Neural cell (in vitro differentiated cells): ENCODE data around the gene UGT1A8. TPM values are rescaled to one million over a fixed set of nuclear protein-coding genes. Genes with fewer than 3 reads are reported as not detected.

Experiments
- H2AFZ ChIP-seq: fragments of 200-600, 300-800 bp; sonication (generic), shearing (Covaris generic); 2 replicates; pipeline ENCODE4 v1.6.0; 2014; ENCODE audit warnings: low read depth, mild to moderate bottlenecking, antibody characterized with exemption, low read length, moderate library complexity
- H3F3A ChIP-seq: fragments of 200-600 bp; shearing (Covaris generic); 2 replicates; pipeline ENCODE4 v1.6.1; 2016; ENCODE audit warnings: mild to moderate bottlenecking, moderate library complexity, mixed read lengths, antibody characterized with exemption, low read length; ENCODE audit not compliant: insufficient read depth, poor library complexity, severe bottlenecking
- H3K27ac ChIP-seq: fragments of 200-600, 300-800 bp; sonication (generic), shearing (Covaris generic); 2 replicates; pipeline ENCODE4 v1.5.1; 2014; ENCODE audit warnings: mild to moderate bottlenecking, low read length, moderate library complexity
- H3K27me3 ChIP-seq: fragments of 300-800, 200-600 bp; sonication (generic), shearing (Covaris generic); 2 replicates; pipeline ENCODE4 v1.6.0; 2014; ENCODE audit warnings: mild to moderate bottlenecking, low read depth, low read length, moderate library complexity; ENCODE audit not compliant: insufficient read depth
- H3K36me3 ChIP-seq: fragments of 300-800, 200-600 bp; sonication (generic), shearing (Covaris generic); 2 replicates; pipeline ENCODE4 v1.5.1; 2014; ENCODE audit warnings: mild to moderate bottlenecking, antibody characterized with exemption, low read length, moderate library complexity; ENCODE audit not compliant: insufficient read depth
- H3K4me2 ChIP-seq: fragments of 300-800, 200-600 bp; sonication (generic), shearing (Covaris generic); 2 replicates; pipeline ENCODE4 v1.6.0; 2014; ENCODE audit warnings: mild to moderate bottlenecking, low read length
- H3K4me3 ChIP-seq: fragments of 300-800, 200-600 bp; sonication (generic), shearing (Covaris generic); 2 replicates; pipeline ENCODE4 v1.5.1; 2014; ENCODE audit warnings: mild to moderate bottlenecking, low read length, moderate library complexity
- H3K79me2 ChIP-seq: fragments of 200-600 bp; shearing (Covaris generic); replicated peaks from 2 replicates; pipeline ENCODE4 v1.6.0; 2014; ENCODE audit warnings: mild to moderate bottlenecking, low read length, moderate library complexity; ENCODE audit not compliant: insufficient read depth
- H3K9ac ChIP-seq: fragments of 300-800, 200-600 bp; sonication (generic), shearing (Covaris generic); 2 replicates; pipeline ENCODE4 v1.6.1; 2016; ENCODE audit warnings: mild to moderate bottlenecking, low read length, mixed read lengths
- H3K9me2 ChIP-seq: fragments of 200-600 bp; shearing (Covaris generic); 2 replicates; pipeline ENCODE4 v1.6.1; 2016; ENCODE audit warnings: mild to moderate bottlenecking, low read length, mixed read lengths; ENCODE audit not compliant: insufficient read depth
- H3K9me3 ChIP-seq: fragments of 200-600, 300-800 bp; sonication (generic), shearing (Covaris generic); 2 replicates; pipeline ENCODE4 v1.6.1; 2016; ENCODE audit warnings: mild to moderate bottlenecking, mixed run types, low read length, moderate library complexity, mixed read lengths
- H4K20me1 ChIP-seq: fragments of 200-600 bp; shearing (Covaris generic); 2 replicates; pipeline ENCODE4 v1.6.1; 2016; ENCODE audit warnings: mild to moderate bottlenecking, mixed run types; ENCODE audit not compliant: insufficient read depth
- EP300 ChIP-seq: fragments of 450-650 bp; conservative IDR thresholded peaks from 2 replicates; pipeline ENCODE4 v1.6.1; 2014; ENCODE audit warnings: antibody characterized with exemption, mild to moderate bottlenecking, moderate library complexity; ENCODE audit not compliant: poor library complexity, severe bottlenecking
- EZH2 ChIP-seq: fragments of 200-600, 300-800 bp; shearing (Covaris generic), sonication (generic); IDR thresholded peaks from 2 replicates; pipeline ENCODE4 v1.6.1; 2014; ENCODE audit warnings: antibody characterized with exemption, low read length, borderline replicate concordance, mild to moderate bottlenecking; ENCODE audit not compliant: insufficient read depth, poor library complexity, severe bottlenecking
- MXI1 ChIP-seq: fragments of 450-650 bp; conservative IDR thresholded peaks from 2 replicates; pipeline ENCODE4 v1.6.1; 2014; ENCODE audit warnings: antibody characterized with exemption, mild to moderate bottlenecking; ENCODE audit not compliant: poor library complexity, severe bottlenecking
- POLR2AphosphoS5 ChIP-seq: IDR thresholded peaks from 2 replicates; pipeline ENCODE4 v1.6.1; 2012
- RAD21 ChIP-seq: fragments of 450-650 bp; conservative IDR thresholded peaks from 2 replicates; pipeline ENCODE4 v1.6.1; 2014; ENCODE audit warnings: antibody characterized with exemption, mild to moderate bottlenecking, moderate library complexity
- REST ChIP-seq: IDR thresholded peaks from 2 replicates; pipeline ENCODE4 v1.6.1; 2012; ENCODE audit warnings: borderline replicate concordance
- SMC3 ChIP-seq: fragments of 450-650 bp; conservative IDR thresholded peaks from 2 replicates; pipeline ENCODE4 v1.6.1; 2014; ENCODE audit warnings: antibody characterized with exemption, mild to moderate bottlenecking, moderate library complexity; ENCODE audit not compliant: poor library complexity
- TAF1 ChIP-seq: IDR thresholded peaks from 2 replicates; pipeline ENCODE4 v1.6.1; 2012; ENCODE audit warnings: low read depth
- polyA plus RNA-seq: library from polyadenylated mRNA; depleted of rRNA; stranded (reverse); fragments of >200 nt; gene quantifications from 2 replicates; pipeline ENCODE4 v1.2.3, GENCODE V29; 2014
- TF ChIP-seq, protein P1 (sequence below): fragments of 450-650 bp; IDR thresholded peaks from 2 replicates; pipeline ENCODE4 v1.5.1; 2014; ENCODE audit warnings: antibody characterized with exemption, mild to moderate bottlenecking, moderate library complexity; ENCODE audit not compliant: poor library complexity, severe bottlenecking

Gene UGT1A8
- polyA plus RNA-seq, 1 donor from 2014 or later: not detected

DNA sequence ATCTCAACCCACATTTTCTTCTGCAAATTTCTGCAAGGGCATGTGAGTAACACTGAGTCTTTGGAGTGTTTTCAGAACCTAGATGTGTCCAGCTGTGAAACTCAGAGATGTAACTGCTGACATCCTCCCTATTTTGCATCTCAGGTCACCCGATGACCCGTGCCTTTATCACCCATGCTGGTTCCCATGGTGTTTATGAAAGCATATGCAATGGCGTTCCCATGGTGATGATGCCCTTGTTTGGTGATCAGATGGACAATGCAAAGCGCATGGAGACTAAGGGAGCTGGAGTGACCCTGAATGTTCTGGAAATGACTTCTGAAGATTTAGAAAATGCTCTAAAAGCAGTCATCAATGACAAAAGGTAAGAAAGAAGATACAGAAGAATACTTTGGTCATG is 150.6 kb downstream of the UGT1A8 start:
- H4K20me1 ChIP-seq: no peaks in the 10 kb centered on the region
- no peaks in the 10 kb centered on the region for H3K79me2 ChIP-seq
- H3K9me3 ChIP-seq: no peaks in the 10 kb centered on the region
- no peak overlapping the region for H2AFZ ChIP-seq
- no peaks in the 10 kb centered on the region for H3F3A ChIP-seq
- no peaks in the 10 kb centered on the region for H3K27me3 ChIP-seq
- no peak overlapping the region for H3K4me3 ChIP-seq
- no peak overlapping the region for H3K4me2 ChIP-seq
- H3K27ac ChIP-seq: no peak overlapping the region
- no peaks in the 10 kb centered on the region for H3K36me3 ChIP-seq
- no peak overlapping the region for H3K9ac ChIP-seq
- no peaks in the 10 kb centered on the region for H3K9me2 ChIP-seq
- TF ChIP-seq, protein P1, sequence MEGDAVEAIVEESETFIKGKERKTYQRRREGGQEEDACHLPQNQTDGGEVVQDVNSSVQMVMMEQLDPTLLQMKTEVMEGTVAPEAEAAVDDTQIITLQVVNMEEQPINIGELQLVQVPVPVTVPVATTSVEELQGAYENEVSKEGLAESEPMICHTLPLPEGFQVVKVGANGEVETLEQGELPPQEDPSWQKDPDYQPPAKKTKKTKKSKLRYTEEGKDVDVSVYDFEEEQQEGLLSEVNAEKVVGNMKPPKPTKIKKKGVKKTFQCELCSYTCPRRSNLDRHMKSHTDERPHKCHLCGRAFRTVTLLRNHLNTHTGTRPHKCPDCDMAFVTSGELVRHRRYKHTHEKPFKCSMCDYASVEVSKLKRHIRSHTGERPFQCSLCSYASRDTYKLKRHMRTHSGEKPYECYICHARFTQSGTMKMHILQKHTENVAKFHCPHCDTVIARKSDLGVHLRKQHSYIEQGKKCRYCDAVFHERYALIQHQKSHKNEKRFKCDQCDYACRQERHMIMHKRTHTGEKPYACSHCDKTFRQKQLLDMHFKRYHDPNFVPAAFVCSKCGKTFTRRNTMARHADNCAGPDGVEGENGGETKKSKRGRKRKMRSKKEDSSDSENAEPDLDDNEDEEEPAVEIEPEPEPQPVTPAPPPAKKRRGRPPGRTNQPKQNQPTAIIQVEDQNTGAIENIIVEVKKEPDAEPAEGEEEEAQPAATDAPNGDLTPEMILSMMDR: no peak
- TF ChIP-seq SMC3 (no peak), POLR2AphosphoS5 (no peak), EP300 (no peak), TAF1 (no peak), MXI1 (no peak), RAD21 (no peak), EZH2 (no peak), REST (no peak)

DNA sequence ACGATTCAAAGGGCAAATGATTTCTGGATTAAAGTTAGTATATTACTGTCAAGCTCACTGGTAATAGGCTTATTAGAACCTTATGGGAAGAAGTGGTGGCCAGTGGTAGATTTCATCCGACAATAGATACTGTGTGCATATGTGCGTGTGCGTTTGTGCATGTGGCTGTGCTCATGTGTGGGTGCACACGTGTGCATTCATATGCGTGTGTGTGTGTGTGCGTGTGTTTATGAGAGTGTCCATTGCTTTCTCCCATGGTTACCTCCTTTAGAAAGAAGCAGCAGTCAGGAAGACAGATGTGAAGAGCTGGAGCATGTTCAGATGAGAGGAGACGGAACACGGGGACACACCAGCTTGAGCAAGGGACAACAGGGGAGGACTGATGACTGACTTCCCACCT is 151.8 kb downstream of the UGT1A8 start:
- no peak overlapping the region for H2AFZ ChIP-seq
- H3K79me2 ChIP-seq: no peaks in the 10 kb centered on the region
- H3K9ac ChIP-seq: no peak overlapping the region
- H3K4me2 ChIP-seq: no peak overlapping the region
- H3K36me3 ChIP-seq: no peaks in the 10 kb centered on the region
- TF ChIP-seq EZH2 (no peak), MXI1 (no peak), SMC3 (no peak), RAD21 (no peak), REST (no peak), POLR2AphosphoS5 (no peak), TAF1 (no peak), EP300 (no peak)
- TF ChIP-seq, protein P1: no peak
- H3K27ac ChIP-seq: no peak overlapping the region
- no peaks in the 10 kb centered on the region for H3K9me3 ChIP-seq
- H3K27me3 ChIP-seq: no peaks in the 10 kb centered on the region
- no peaks in the 10 kb centered on the region for H3K9me2 ChIP-seq
- H3K4me3 ChIP-seq: no peak overlapping the region
- H3F3A ChIP-seq: no peaks in the 10 kb centered on the region
- no peaks in the 10 kb centered on the region for H4K20me1 ChIP-seq
